Lower lobe of right lung (tissue), 2 donors: ENCODE results near the gene CEACAM16. TPM values are rescaled to one million over a fixed set of nuclear protein-coding genes. Genes with fewer than 3 reads are reported as not detected.

ENCODE experiments used
- ATAC-seq, 2 donors: fragments of 200-7000 bp; cut with Tn5 transposase; one replicate each; pipeline ENCODE4 v1.9.1; 2020 to 2022; ENCODE audit warnings: mild to moderate bottlenecking in 2 of 2, moderate library complexity in 2 of 2
- DNase-seq: peaks from one replicate; pipeline ENCODE4 v3.0.0-alpha.2; 2020
- H3K27ac ChIP-seq: fragments of 200-600 bp; one replicate; pipeline ENCODE4 v1.8.0; 2022
- H3K27me3 ChIP-seq: fragments of 200-600 bp; one replicate; pipeline ENCODE4 v1.8.0; 2022; ENCODE audit warnings: low read depth
- H3K36me3 ChIP-seq: fragments of 200-600 bp; one replicate; pipeline ENCODE4 v1.8.0; 2022; ENCODE audit warnings: mild to moderate bottlenecking
- H3K4me1 ChIP-seq: fragments of 200-600 bp; one replicate; pipeline ENCODE4 v1.8.0; 2022
- H3K4me3 ChIP-seq: fragments of 200-600 bp; one replicate; pipeline ENCODE4 v1.8.0; 2022; ENCODE audit warnings: mild to moderate bottlenecking
- H3K9me3 ChIP-seq: fragments of 200-600 bp; one replicate; pipeline ENCODE4 v1.8.0; 2022
- CTCF ChIP-seq: fragments of 200-600 bp; IDR thresholded peaks from one replicate; pipeline ENCODE4 v1.8.0; 2022; ENCODE audit warnings: antibody characterized with exemption, mild to moderate bottlenecking
- intact Hi-C: fragments of 100-400 bp; cut with DNase I; formaldehyde crosslinking; loops from one replicate; pipeline ENCODE4 v1.11.0; 2022
- total RNA-seq: library from RNA; stranded (reverse); fragmentation: NEBNext Ultra II Directional; extraction: Animal tissue kit (Norgen Biotek cat#: 25700); gene quantifications from one replicate; pipeline ENCODE4 v1.2.1, GENCODE V29; 2021
- donor health status: DM: no; HTN: yes; CAD: no; lungs with severe emphysema.

The CEACAM16 gene
- total RNA-seq, 1 donor from 2014 or later: not detected

- Histone ChIP-seq H3K27me3 (no peaks in the 10 kb centered on the region), H3K4me1 (peaks cover 3% of the 10 kb centered on the region), H3K4me3 (no peak overlapping the region), H3K27ac (no peak overlapping the region), H3K9me3 (no peaks in the 10 kb centered on the region), H3K36me3 (no peaks in the 10 kb centered on the region)
- no peak for TF ChIP-seq CTCF
- ATAC-seq: no peak
- DNase-seq: no peak
- intact Hi-C loops: no loop called here
These were observed 32.7 kb downstream of the CEACAM16 start for GRCh38 chr19:44731622-44732021.

- H3K9me3 ChIP-seq: no peaks in the 10 kb centered on the region
- H3K36me3 ChIP-seq: no peaks in the 10 kb centered on the region
- H3K27me3 ChIP-seq: no peaks in the 10 kb centered on the region
- H3K27ac ChIP-seq: no peak overlapping the region
- DNase-seq (no peak), ATAC-seq (no peak)
- H3K4me3 ChIP-seq: no peak overlapping the region
- H3K4me1 ChIP-seq: peaks cover 7% of the 10 kb centered on the region
- TF ChIP-seq CTCF: no peak
- intact Hi-C loops: no loop called here
These were observed 33.5 kb downstream of the CEACAM16 start for GRCh38 chr19:44732235-44733014.

GRCh38 chr19:44734357-44734756, 35.4 kb downstream of the CEACAM16 start:
- H3K4me3 ChIP-seq: no peak overlapping the region
- TF ChIP-seq CTCF: no peak
- no peak overlapping the region for H3K27ac ChIP-seq
- H3K4me1 ChIP-seq: peaks cover 27% of the 10 kb centered on the region
- no peaks in the 10 kb centered on the region for H3K36me3 ChIP-seq
- no peaks in the 10 kb centered on the region for H3K27me3 ChIP-seq
- intact Hi-C loops: no loop called here
- ATAC-seq: no peak
- H3K9me3 ChIP-seq: no peaks in the 10 kb centered on the region
- no peak for DNase-seq

- Histone ChIP-seq H3K27me3 (no peaks in the 10 kb centered on the region), H3K27ac (no peak overlapping the region), H3K9me3 (no peaks in the 10 kb centered on the region), H3K4me3 (no peak overlapping the region), H3K36me3 (no peaks in the 10 kb centered on the region), H3K4me1 (peaks cover 27% of the 10 kb centered on the region)
- TF ChIP-seq CTCF: no peak
- intact Hi-C loops: no loop called here
- ATAC-seq (no peak), DNase-seq (no peak)
These were observed 36.1 kb downstream of the CEACAM16 start for GRCh38 chr19:44735011-44735410.

- peaks cover 51% of the 10 kb centered on the region for H3K4me1 ChIP-seq
- DNase-seq (no peak), ATAC-seq (no peak)
- no peak overlapping the region for H3K4me3 ChIP-seq
- intact Hi-C loops: no loop called here
- H3K27ac ChIP-seq: no peak overlapping the region
- H3K36me3 ChIP-seq: no peaks in the 10 kb centered on the region
- no peaks in the 10 kb centered on the region for H3K9me3 ChIP-seq
- no peaks in the 10 kb centered on the region for H3K27me3 ChIP-seq
- TF ChIP-seq CTCF: no peak
These were observed 38.5 kb downstream of the CEACAM16 start for GRCh38 chr19:44737238-44738071.
